VCaP (cell line): Measurements from ENCODE around the gene LRRC1.

ENCODE experiments used
- H3K27ac ChIP-seq: fragments of 450-650 bp; 2 replicates; pipeline ENCODE4 v1.5.1; 2017
- CTCF ChIP-seq: fragments of 450-650 bp; conservative IDR thresholded peaks from 2 replicates; pipeline ENCODE4 v1.5.1; 2017; ENCODE audit warnings: mild to moderate bottlenecking, moderate library complexity

LRRC1 gene

GRCh38 chr6:53808302-53808881 is 13.6 kb downstream of the LRRC1 start:
- no peak overlapping the region for H3K27ac ChIP-seq
- no peak for TF ChIP-seq CTCF

DNA sequence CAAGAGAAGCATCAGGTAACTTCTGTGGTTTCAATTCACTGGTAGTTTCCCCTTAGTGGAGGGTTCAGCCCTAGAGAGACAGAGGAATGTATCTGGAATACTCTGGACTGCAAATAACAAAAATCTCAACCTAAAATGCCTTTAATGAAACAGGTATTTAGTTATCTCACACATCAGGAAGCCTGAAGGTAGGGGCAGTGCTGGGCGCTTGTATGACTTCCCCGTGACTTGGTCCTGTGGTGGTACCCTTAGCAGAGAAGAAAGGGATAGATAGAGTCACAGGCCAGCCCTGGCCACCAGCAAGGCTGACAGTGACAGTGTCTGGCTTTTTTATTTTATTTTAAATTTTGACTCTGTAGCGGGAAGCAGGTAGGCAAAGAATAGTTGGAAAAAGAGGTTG is 14.9 kb downstream of the LRRC1 start:
- no peak for TF ChIP-seq CTCF
- peak overlapping the region; percentile 74 for H3K27ac ChIP-seq

- no peak for TF ChIP-seq CTCF
- peak overlapping the region; percentile 74 for H3K27ac ChIP-seq
Measured at GRCh38 chr6:53811082-53811481, 16.3 kb downstream of the LRRC1 start.

DNA sequence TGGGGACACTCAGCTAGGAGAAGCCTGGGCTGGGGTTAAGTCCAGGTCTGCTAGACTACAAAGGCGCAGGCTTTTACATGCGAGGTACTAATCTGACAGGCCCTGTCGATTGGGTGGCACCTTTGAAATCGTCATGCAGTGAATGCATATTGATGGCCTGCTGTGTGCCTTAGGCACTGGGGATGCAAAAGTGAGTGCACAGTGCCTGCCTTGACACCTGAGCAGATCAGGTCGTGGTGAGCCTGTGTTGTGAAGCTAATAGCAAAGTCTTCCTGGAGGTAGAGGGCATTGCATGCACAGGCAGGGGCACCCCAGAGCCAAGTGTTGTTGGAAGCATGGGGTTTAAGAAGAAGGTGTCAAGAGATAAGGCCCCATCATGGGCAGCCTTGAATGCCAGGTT is 16.9 kb downstream of the LRRC1 start:
- no peak for TF ChIP-seq CTCF
- peak overlapping the region; percentile 74 for H3K27ac ChIP-seq

- TF ChIP-seq CTCF: no peak
Measured at GRCh38 chr6:53813096-53813495, 18.3 kb downstream of the LRRC1 start.

DNA sequence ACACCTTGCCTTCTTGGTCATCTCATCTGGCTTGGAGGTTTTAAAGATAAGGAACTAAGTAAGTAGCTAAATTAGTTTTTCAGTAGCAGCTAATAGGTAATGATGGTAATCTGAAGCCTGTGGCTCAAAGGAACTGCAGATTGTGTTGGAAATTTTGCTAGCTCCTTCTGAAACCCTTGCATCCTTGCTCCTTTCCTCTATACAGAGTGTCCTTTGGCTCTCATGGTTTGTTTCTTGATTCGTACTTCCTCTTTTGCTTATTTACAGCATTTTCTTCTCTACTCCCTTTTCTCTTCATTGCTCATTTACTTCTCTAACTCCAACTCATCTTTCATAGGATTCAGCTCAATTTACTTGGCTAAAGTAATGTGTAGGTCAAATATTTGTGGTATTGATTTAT is 19.0 kb downstream of the LRRC1 start:
- no peak overlapping the region for H3K27ac ChIP-seq
- no peak for TF ChIP-seq CTCF

More at GRCh38 chr6:53813096-53813495, 18.3 kb downstream of the LRRC1 start:
- no peak overlapping the region for H3K27ac ChIP-seq

DNA sequence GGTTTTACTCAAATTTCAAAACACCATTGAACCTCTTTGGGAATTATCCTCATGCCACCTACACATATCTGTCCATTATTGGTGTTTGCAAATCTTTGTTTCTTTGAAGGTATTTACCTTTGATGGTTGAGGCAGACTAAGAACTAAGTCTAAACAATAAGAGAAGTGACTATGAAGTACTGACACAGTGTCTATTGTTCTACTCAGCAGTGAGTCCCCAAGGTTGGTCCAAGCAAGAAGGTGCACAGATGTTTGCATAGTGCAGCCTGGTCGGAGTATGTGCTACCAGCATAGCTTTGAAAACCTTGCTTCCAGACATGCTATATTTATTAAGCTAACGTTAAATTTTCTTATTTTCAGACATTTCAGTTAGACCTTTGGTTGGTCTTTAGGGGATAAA is 19.5 kb downstream of the LRRC1 start:
- TF ChIP-seq CTCF: no peak
- no peak overlapping the region for H3K27ac ChIP-seq
